PC-9 (cell line): ENCODE data around the gene TSPAN18. TPM values are rescaled to one million over a fixed set of nuclear protein-coding genes. Genes with fewer than 3 reads are reported as not detected.
A peak's percentile ranks its signal among the peaks of the same experiment; 100 is the strongest.

Experiments
- BruUV-seq: library from RNA; stranded (reverse); fragments of 400-500 nt; replicated peaks from 2 replicates; lab custom pipeline; 2021; lab: Mats Ljungman, UMichigan
- CTCF ChIA-PET: fragments of 300-600 bp; sonication (Branson Sonifier 250); formaldehyde crosslinking; loops from one replicate; lab custom pipeline; 2022; ENCODE audit warnings: antibody characterized with exemption; lab: Charles Lee
- POLR2A ChIA-PET: fragments of 300-600 bp; sonication (Branson Sonifier 250); formaldehyde crosslinking; loops from one replicate; lab custom pipeline; 2022; ENCODE audit warnings: antibody characterized with exemption; ENCODE audit not compliant: unreplicated experiment; lab: Charles Lee
- DNase-seq, 2 experiments: peaks; one replicate each; pipeline versions ENCODE4 v3.0.0 to v3.0.0-alpha.2; 2015 to 2022; ENCODE audit warnings: mixed read lengths in 1 of 2
- H2AFZ ChIP-seq: fragments of 200-600 bp; sonication (generic); 2 replicates; pipeline ENCODE4 v1.8.1; 2017; ENCODE audit warnings: antibody characterized with exemption
- H3F3A ChIP-seq: fragments of 200-600 bp; sonication (generic); 2 replicates; pipeline ENCODE4 v1.8.1; 2017; ENCODE audit warnings: antibody characterized with exemption, mild to moderate bottlenecking, low read depth; ENCODE audit not compliant: insufficient read depth
- H3K27ac ChIP-seq: fragments of 200-600 bp; sonication (generic); 2 replicates; pipeline ENCODE4 v1.6.1; 2016; ENCODE audit warnings: mixed run types
- H3K27me3 ChIP-seq: fragments of 200-600 bp; sonication (generic); 2 replicates; pipeline ENCODE4 v1.6.1; 2016; ENCODE audit warnings: low read depth, mixed run types; ENCODE audit not compliant: insufficient read depth
- H3K36me3 ChIP-seq: fragments of 200-600 bp; sonication (generic); 2 replicates; pipeline ENCODE4 v1.6.1; 2016; ENCODE audit warnings: low read depth, mixed run types
- H3K4me1 ChIP-seq: fragments of 200-600 bp; sonication (generic); replicated peaks from 2 replicates; pipeline ENCODE4 v1.6.1; 2016; ENCODE audit warnings: mixed run types; ENCODE audit not compliant: insufficient read depth
- H3K4me2 ChIP-seq: fragments of 200-600 bp; sonication (generic); 2 replicates; pipeline ENCODE4 v1.6.1; 2017; ENCODE audit warnings: mixed run types
- H3K4me3 ChIP-seq: fragments of 200-600 bp; sonication (generic); 2 replicates; pipeline ENCODE4 v1.6.1; 2016; ENCODE audit warnings: mixed run types
- H3K79me2 ChIP-seq: fragments of 200-600 bp; sonication (generic); 2 replicates; pipeline ENCODE4 v1.6.1; 2017; ENCODE audit warnings: low read depth, mixed run types
- H3K9me2 ChIP-seq: fragments of 200-600 bp; sonication (generic); 2 replicates; pipeline ENCODE4 v1.8.1; 2017; ENCODE audit warnings: mild to moderate bottlenecking; ENCODE audit not compliant: insufficient read depth
- H3K9me3 ChIP-seq: fragments of 200-600 bp; sonication (generic); 2 replicates; pipeline ENCODE4 v1.8.1; 2016; ENCODE audit warnings: low read depth; ENCODE audit not compliant: insufficient read depth
- H4K20me1 ChIP-seq: fragments of 200-600 bp; sonication (generic); 2 replicates; pipeline ENCODE4 v1.8.1; 2017; ENCODE audit not compliant: insufficient read depth
- EZH2 ChIP-seq: fragments of 200-600 bp; sonication (generic); IDR thresholded peaks from 2 replicates; pipeline ENCODE4 v1.8.0; 2017; ENCODE audit warnings: antibody characterized with exemption, low read depth
- intact Hi-C: fragments of 100-400 bp; cut with micrococcal nuclease; formaldehyde crosslinking; loops from one replicate; pipeline ENCODE4 v1.10.0; 2022; ENCODE audit not compliant: unreplicated experiment
- total RNA-seq: library from RNA; stranded (reverse); gene quantifications from 2 replicates; pipeline ENCODE4 v1.2.3, GENCODE V29; 2021
- TF ChIP-seq, protein P1 (sequence below): fragments of 200-600 bp; sonication (generic); conservative IDR thresholded peaks from 2 replicates; pipeline ENCODE4 v1.6.1; 2017; ENCODE audit warnings: mixed run types, antibody characterized with exemption, mild to moderate bottlenecking, moderate library complexity

Gene TSPAN18
- total RNA-seq, 1 experiment from 2014 or later = not detected

DNA sequence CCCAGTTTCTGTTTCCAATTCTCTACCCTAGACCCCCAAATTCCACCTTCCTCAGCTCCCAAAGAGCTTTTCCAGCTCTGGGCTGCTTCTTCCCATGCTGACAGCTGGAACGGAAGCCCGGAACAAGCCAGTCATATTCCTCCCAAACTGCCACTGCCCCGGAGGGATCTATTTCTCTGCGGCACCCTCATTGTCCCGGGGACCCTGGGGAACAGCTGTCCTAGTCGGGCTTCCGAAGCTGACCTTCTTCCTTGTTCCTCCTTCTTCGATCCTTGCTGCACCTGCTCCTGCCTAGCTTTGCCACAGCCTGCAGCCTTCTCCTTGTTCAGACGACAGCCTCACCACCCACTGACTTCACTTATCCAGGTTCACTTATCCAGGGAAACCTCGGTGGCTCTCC lies 105.7 kb downstream of the TSPAN18 start:
- no TSS peak for BruUV-seq
- no peaks in the 10 kb centered on the region for H3K9me2 ChIP-seq
- no peak overlapping the region for H2AFZ ChIP-seq
- H3K27ac ChIP-seq = no peak overlapping the region
- CTCF ChIA-PET = no interaction called here
- TF ChIP-seq, protein P1, sequence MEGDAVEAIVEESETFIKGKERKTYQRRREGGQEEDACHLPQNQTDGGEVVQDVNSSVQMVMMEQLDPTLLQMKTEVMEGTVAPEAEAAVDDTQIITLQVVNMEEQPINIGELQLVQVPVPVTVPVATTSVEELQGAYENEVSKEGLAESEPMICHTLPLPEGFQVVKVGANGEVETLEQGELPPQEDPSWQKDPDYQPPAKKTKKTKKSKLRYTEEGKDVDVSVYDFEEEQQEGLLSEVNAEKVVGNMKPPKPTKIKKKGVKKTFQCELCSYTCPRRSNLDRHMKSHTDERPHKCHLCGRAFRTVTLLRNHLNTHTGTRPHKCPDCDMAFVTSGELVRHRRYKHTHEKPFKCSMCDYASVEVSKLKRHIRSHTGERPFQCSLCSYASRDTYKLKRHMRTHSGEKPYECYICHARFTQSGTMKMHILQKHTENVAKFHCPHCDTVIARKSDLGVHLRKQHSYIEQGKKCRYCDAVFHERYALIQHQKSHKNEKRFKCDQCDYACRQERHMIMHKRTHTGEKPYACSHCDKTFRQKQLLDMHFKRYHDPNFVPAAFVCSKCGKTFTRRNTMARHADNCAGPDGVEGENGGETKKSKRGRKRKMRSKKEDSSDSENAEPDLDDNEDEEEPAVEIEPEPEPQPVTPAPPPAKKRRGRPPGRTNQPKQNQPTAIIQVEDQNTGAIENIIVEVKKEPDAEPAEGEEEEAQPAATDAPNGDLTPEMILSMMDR = no peak
- no peak for TF ChIP-seq EZH2
- H3K9me3 ChIP-seq = no peaks in the 10 kb centered on the region
- H3K36me3 ChIP-seq = no peaks in the 10 kb centered on the region
- DNase-seq = no peak
- H3K4me2 ChIP-seq = no peak overlapping the region
- H3K27me3 ChIP-seq = peaks cover 94% of the 10 kb centered on the region
- intact Hi-C loops = no loop called here
- H3F3A ChIP-seq = no peaks in the 10 kb centered on the region
- H3K4me3 ChIP-seq = no peak overlapping the region
- no peaks in the 10 kb centered on the region for H4K20me1 ChIP-seq
- H3K4me1 ChIP-seq = no peaks in the 10 kb centered on the region
- POLR2A ChIA-PET = no interaction called here
- H3K79me2 ChIP-seq = no peaks in the 10 kb centered on the region

DNA sequence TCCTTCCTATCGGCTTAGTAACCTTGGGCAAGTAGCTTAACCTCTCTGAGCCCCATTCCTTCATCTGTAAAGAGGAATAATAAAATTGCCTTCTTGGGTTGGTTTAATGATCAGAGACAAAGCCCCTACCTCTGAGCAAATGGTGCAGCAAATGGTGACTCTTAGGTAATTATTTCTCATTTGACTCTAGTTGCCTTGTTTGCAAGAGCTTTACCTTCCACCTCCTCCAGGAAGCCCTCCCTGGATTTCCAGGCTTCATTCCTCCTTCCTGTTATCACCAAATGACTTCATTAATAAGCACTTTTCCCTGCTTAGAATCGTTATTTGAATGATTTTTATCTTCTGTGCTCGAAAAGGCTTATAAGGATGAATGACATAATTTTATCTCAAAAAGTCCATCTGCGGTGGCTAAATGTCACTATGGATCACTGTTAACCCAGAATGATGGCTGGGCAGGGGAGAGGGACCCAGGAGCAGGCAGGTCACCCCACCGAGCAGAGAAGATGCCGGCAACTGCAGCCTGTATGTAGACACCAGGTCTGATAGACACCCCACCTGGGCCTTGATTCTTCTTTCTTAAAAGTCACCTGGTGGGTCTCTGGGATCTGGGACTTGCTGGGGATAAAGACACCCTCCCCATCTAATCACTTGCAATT lies 106.6 kb downstream of the TSPAN18 start:
- BruUV-seq = no TSS peak

GRCh38 chr11:44833877-44834452 lies 107.2 kb downstream of the TSPAN18 start:
- Histone ChIP-seq H3K79me2 (no peaks in the 10 kb centered on the region), H3K9me2 (no peaks in the 10 kb centered on the region), H3F3A (no peaks in the 10 kb centered on the region), H2AFZ (no peak overlapping the region), H3K36me3 (no peaks in the 10 kb centered on the region), H3K27me3 (peaks cover 98% of the 10 kb centered on the region), H3K27ac (no peak overlapping the region), H3K4me3 (no peak overlapping the region), H3K4me1 (no peaks in the 10 kb centered on the region), H3K4me2 (peak overlapping the region; percentile 19; the same call in 1 of the 2 replicates), H3K9me3 (no peaks in the 10 kb centered on the region), H4K20me1 (no peaks in the 10 kb centered on the region)
- POLR2A ChIA-PET = no interaction called here
- intact Hi-C loops = no loop called here
- BruUV-seq = no TSS peak
- TF ChIP-seq EZH2 = no peak
- TF ChIP-seq, protein P1 = no peak
- CTCF ChIA-PET = no interaction called here
- peak in 1 of 2 experiments; percentile 59 for DNase-seq

More for the DNA sequence above, 106.6 kb downstream of the TSPAN18 start:
- Histone ChIP-seq H3K4me1 (no peaks in the 10 kb centered on the region), H4K20me1 (no peaks in the 10 kb centered on the region), H3F3A (no peaks in the 10 kb centered on the region), H3K9me3 (no peaks in the 10 kb centered on the region), H3K27ac (no peak overlapping the region), H3K9me2 (no peaks in the 10 kb centered on the region), H2AFZ (no peak overlapping the region), H3K36me3 (no peaks in the 10 kb centered on the region), H3K4me2 (no peak overlapping the region), H3K4me3 (no peak overlapping the region), H3K27me3 (peaks cover 95% of the 10 kb centered on the region), H3K79me2 (no peaks in the 10 kb centered on the region)
- ChIA-PET POLR2A (no interaction called here), CTCF (no interaction called here)
- TF ChIP-seq, protein P1 = no peak
- no peak for TF ChIP-seq EZH2
- no peak for DNase-seq
- intact Hi-C loops = no loop called here
